Uterus (tissue), 4 donors: ENCODE data around the gene MEGF10. TPM values are rescaled to one million over a fixed set of nuclear protein-coding genes. Genes with fewer than 3 reads are reported as not detected.

ENCODE experiments used
- DNase-seq, 2 donors: peaks; one replicate each; pipeline ENCODE4 v3.0.0-alpha.2; 2019 to 2020
- H3K27ac ChIP-seq, 2 donors: fragments of 200-600 bp; sonication (generic); 1 replicate in 1 of 2; 2 replicates in 1 of 2; pipeline ENCODE4 v1.5.1; 2016 to 2018
- H3K27me3 ChIP-seq, 2 donors: fragments of 200-600 bp; sonication (generic); one replicate each; pipeline ENCODE4 v1.5.1; 2018 to 2019; ENCODE audit warnings: control low read depth in 1 of 2
- H3K36me3 ChIP-seq, 2 donors: fragments of 200-600 bp; sonication (generic); one replicate each; pipeline ENCODE4 v1.5.1; 2019; ENCODE audit warnings: control low read depth in 1 of 2
- H3K4me1 ChIP-seq, 2 donors: fragments of 200-600 bp; sonication (generic); one replicate each; pipeline ENCODE4 v1.5.1; 2018 to 2019; ENCODE audit warnings: control low read depth in 1 of 2
- H3K4me3 ChIP-seq, 2 donors: fragments of 200-600 bp; sonication (generic); 1 replicate in 1 of 2; 2 replicates in 1 of 2; pipeline ENCODE4 v1.5.1; 2018 to 2019; ENCODE audit warnings: mild to moderate bottlenecking in 1 of 2
- H3K9me3 ChIP-seq, 2 donors: fragments of 200-600 bp; sonication (generic); one replicate each; pipeline ENCODE4 v1.5.1; 2019; ENCODE audit warnings: control low read depth in 1 of 2
- POLR2A ChIP-seq, 2 donors: fragments of 450-650 bp; IDR thresholded peaks; one replicate each; pipeline ENCODE4 v1.6.1; 2016; ENCODE audit warnings: antibody characterized with exemption in 2 of 2, mild to moderate bottlenecking in 1 of 2, moderate library complexity in 1 of 2
- intact Hi-C: fragments of 100-400 bp; cut with DNase I; formaldehyde crosslinking; loops from one replicate; pipeline ENCODE4 v1.15.1; 2023; ENCODE audit warnings: low total_unique reads
- total RNA-seq, 4 donors: library from RNA; depleted of rRNA in 3 of 4; stranded (reverse); fragments of >200 nt in 3 of 4; gene quantifications; one replicate each; pipeline versions ENCODE4 v1.1.0 to v1.2.4, GENCODE V29; 2014 to 2023
- TF ChIP-seq, protein P1 (sequence below), 4 experiments: fragments of 200-600 bp in 2 of 4; fragments of 450-650 bp in 2 of 4; sonication (generic) in 2 of 4; IDR thresholded peaks; one replicate each; pipeline ENCODE4 v1.5.1; 2016 to 2019; ENCODE audit warnings: antibody characterized with exemption in 4 of 4, mild to moderate bottlenecking in 2 of 4, moderate library complexity in 1 of 4
- donor health status: DM: yes; HTN: yes; CAD: no.

The MEGF10 gene
- total RNA-seq, 4 donors from 2014 or later: 0.26 to 3.5 (median 1.6) TPM; not detected in 1

- no peak overlapping the region for H3K27ac ChIP-seq
- TF ChIP-seq, protein P1, sequence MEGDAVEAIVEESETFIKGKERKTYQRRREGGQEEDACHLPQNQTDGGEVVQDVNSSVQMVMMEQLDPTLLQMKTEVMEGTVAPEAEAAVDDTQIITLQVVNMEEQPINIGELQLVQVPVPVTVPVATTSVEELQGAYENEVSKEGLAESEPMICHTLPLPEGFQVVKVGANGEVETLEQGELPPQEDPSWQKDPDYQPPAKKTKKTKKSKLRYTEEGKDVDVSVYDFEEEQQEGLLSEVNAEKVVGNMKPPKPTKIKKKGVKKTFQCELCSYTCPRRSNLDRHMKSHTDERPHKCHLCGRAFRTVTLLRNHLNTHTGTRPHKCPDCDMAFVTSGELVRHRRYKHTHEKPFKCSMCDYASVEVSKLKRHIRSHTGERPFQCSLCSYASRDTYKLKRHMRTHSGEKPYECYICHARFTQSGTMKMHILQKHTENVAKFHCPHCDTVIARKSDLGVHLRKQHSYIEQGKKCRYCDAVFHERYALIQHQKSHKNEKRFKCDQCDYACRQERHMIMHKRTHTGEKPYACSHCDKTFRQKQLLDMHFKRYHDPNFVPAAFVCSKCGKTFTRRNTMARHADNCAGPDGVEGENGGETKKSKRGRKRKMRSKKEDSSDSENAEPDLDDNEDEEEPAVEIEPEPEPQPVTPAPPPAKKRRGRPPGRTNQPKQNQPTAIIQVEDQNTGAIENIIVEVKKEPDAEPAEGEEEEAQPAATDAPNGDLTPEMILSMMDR (IDR thresholded peaks at IDR 0.05): no peak
- TF ChIP-seq POLR2A (IDR thresholded peaks at IDR 0.05): no peak
- H3K4me3 ChIP-seq: no peak overlapping the region
- no peaks in the 10 kb centered on the region for H3K36me3 ChIP-seq
- intact Hi-C loops: no loop called here
- no peaks in the 10 kb centered on the region for H3K4me1 ChIP-seq
- DNase-seq: no peak
- no peaks in the 10 kb centered on the region for H3K27me3 ChIP-seq
- H3K9me3 ChIP-seq: no peaks in the 10 kb centered on the region
These were observed 29.7 kb downstream of the MEGF10 start for GRCh38 chr5:127320032-127320965.

GRCh38 chr5:127321465-127321864 is 30.9 kb downstream of the MEGF10 start:
- TF ChIP-seq, protein P1 (IDR thresholded peaks at IDR 0.05): no peak
- TF ChIP-seq POLR2A (IDR thresholded peaks at IDR 0.05): no peak
- no peaks in the 10 kb centered on the region for H3K9me3 ChIP-seq
- no peak overlapping the region for H3K27ac ChIP-seq
- H3K27me3 ChIP-seq: no peaks in the 10 kb centered on the region
- H3K4me1 ChIP-seq: no peaks in the 10 kb centered on the region
- no peaks in the 10 kb centered on the region for H3K36me3 ChIP-seq
- intact Hi-C loops: no loop called here
- DNase-seq: no peak
- no peak overlapping the region for H3K4me3 ChIP-seq

DNA sequence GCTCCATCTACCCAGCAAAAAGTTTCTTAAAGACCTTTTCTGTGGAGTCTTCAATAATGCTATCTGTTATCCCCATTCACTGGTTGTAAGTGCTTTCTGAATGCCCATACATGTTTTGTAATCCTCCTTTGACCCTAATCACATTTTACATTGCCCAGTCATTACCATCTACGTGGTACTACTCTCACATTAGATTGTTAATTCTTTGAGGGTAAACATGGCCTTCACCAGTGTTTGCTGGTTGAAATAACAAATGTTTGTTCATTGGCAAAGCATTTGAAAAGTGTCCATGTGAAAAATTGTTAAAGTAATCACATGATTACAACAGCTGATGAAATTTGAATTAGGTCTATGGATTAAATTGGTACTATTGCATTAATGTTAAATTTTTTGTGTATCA is 31.8 kb downstream of the MEGF10 start:
- Histone ChIP-seq H3K27me3 (no peaks in the 10 kb centered on the region), H3K4me3 (no peak overlapping the region), H3K27ac (no peak overlapping the region), H3K36me3 (no peaks in the 10 kb centered on the region), H3K9me3 (no peaks in the 10 kb centered on the region), H3K4me1 (no peaks in the 10 kb centered on the region)
- intact Hi-C loops: no loop called here
- no peak for DNase-seq
- TF ChIP-seq, protein P1 (IDR thresholded peaks at IDR 0.05): no peak
- no peak for TF ChIP-seq POLR2A (IDR thresholded peaks at IDR 0.05)

DNA sequence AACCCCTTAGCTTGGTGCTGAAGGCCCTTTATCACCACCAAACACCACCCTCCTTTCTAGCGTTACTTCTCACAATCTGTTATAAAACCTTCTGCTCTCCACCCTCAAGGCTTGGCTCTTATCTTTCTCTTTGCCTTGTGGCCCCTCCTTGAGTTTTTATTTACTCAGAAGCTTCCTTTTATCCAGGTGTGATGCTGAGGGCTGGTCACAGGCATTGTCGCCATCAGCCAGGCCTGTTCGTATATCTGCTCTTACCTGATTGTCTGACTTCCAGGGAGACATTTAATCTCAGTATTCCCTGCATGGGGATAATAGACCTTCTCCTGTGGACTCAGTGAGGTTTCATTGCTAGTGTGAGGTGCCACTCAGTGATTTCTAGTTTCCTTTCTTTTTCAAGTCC is 34.2 kb downstream of the MEGF10 start:
- no peak overlapping the region for H3K4me3 ChIP-seq
- no peak for DNase-seq
- intact Hi-C loops: no loop called here
- no peaks in the 10 kb centered on the region for H3K9me3 ChIP-seq
- H3K4me1 ChIP-seq: no peaks in the 10 kb centered on the region
- H3K27ac ChIP-seq: no peak overlapping the region
- H3K27me3 ChIP-seq: no peaks in the 10 kb centered on the region
- no peaks in the 10 kb centered on the region for H3K36me3 ChIP-seq
- TF ChIP-seq POLR2A (IDR thresholded peaks at IDR 0.05): no peak
- TF ChIP-seq, protein P1 (IDR thresholded peaks at IDR 0.05): no peak

DNA sequence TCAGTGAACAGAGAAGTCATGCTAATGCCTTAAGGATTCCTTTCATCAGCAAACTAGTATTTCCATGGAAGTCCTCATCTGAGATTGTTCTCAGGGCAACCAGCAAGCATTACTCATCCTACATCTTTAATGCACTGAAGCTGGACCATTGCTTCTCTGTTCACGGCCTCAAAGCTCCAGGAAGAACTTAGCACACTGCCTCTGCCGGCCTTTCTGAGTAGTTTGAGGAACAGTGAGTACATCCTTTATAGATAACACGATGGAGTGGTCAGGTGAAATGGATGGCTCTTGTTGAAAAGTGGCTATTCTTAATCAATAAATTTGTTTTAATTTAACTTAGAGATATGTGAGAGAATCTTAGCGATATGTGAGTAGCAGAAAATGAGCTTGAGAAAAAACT is 35.8 kb downstream of the MEGF10 start:
- no peak overlapping the region for H3K4me3 ChIP-seq
- H3K27ac ChIP-seq: no peak overlapping the region
- TF ChIP-seq, protein P1 (IDR thresholded peaks at IDR 0.05): no peak
- no peak for TF ChIP-seq POLR2A (IDR thresholded peaks at IDR 0.05)
- H3K27me3 ChIP-seq: no peaks in the 10 kb centered on the region
- H3K9me3 ChIP-seq: no peaks in the 10 kb centered on the region
- no peaks in the 10 kb centered on the region for H3K36me3 ChIP-seq
- no peaks in the 10 kb centered on the region for H3K4me1 ChIP-seq
- DNase-seq: no peak
- intact Hi-C loops: no loop called here
